Tongue (tissue), 3 donors: ENCODE results near the gene MAP4K3. TPM values are rescaled to one million over a fixed set of nuclear protein-coding genes. Genes with fewer than 3 reads are reported as not detected.

Experiments used
- DNase-seq: peaks from one replicate; pipeline ENCODE4 v3.0.0-alpha.2; 2015
- small RNA-seq: library from RNA; depleted of rRNA; stranded (forward); fragments of <200 nt; gene quantifications from one replicate; pipeline ENCODE3, GENCODE V24; 2014; ENCODE audit warnings: low replicate concordance
- total RNA-seq: library from RNA; depleted of rRNA; stranded (reverse); fragments of >200 nt; gene quantifications from one replicate; pipeline ENCODE4 v1.2.3, GENCODE V29; 2014

MAP4K3 gene
- total RNA-seq, 1 donor from 2014 or later: 72.7 TPM

- DNase-seq: no peak
Observed at GRCh38 chr2:39240758-39241157, 196.3 kb downstream of the MAP4K3 start.

GRCh38 chr2:39234754-39235153, 202.3 kb downstream of the MAP4K3 start:
- DNase-seq: no peak

- no peak for DNase-seq
Observed at GRCh38 chr2:39232141-39232540, 204.9 kb downstream of the MAP4K3 start.

GRCh38 chr2:39228413-39229209, 208.5 kb downstream of the MAP4K3 start:
- peak; percentile 25 for DNase-seq

- peak; percentile 91 for DNase-seq
Observed at GRCh38 chr2:39227628-39228412, 209.3 kb downstream of the MAP4K3 start.

GRCh38 chr2:39225567-39225966, 211.5 kb downstream of the MAP4K3 start:
- DNase-seq: no peak

GRCh38 chr2:39223909-39224308, 213.2 kb downstream of the MAP4K3 start:
- no peak for DNase-seq

GRCh38 chr2:39221459-39221858, 215.6 kb downstream of the MAP4K3 start:
- no peak for DNase-seq

GRCh38 chr2:39220136-39220535, 216.9 kb downstream of the MAP4K3 start:
- DNase-seq: no peak

- no peak for DNase-seq
Observed at GRCh38 chr2:39218391-39218790, 218.7 kb downstream of the MAP4K3 start.

GRCh38 chr2:39217192-39217550, 219.9 kb downstream of the MAP4K3 start:
- no peak for DNase-seq

GRCh38 chr2:39216346-39217191, 220.5 kb downstream of the MAP4K3 start:
- DNase-seq: no peak

GRCh38 chr2:39215545-39215944, 221.5 kb downstream of the MAP4K3 start:
- no peak for DNase-seq

GRCh38 chr2:39213015-39213414, 224.1 kb downstream of the MAP4K3 start:
- no peak for DNase-seq

- DNase-seq: no peak
Observed at GRCh38 chr2:39210846-39211245, 226.2 kb downstream of the MAP4K3 start.

GRCh38 chr2:39203382-39203781, 233.7 kb downstream of the MAP4K3 start:
- DNase-seq: no peak

GRCh38 chr2:39202639-39203369, 234.3 kb downstream of the MAP4K3 start:
- DNase-seq: no peak

Small RNAs within 50 kb of the gene (small RNA-seq; reads per million reads assigned to genes)
- not detected for gene RF00272

Other genes starting within 250 kb of the MAP4K3 start
- gene CDKL4, start 193.3 kb downstream of the MAP4K3 start, total RNA-seq: 1.8 TPM
- gene TMEM178A, start 228.6 kb upstream of the MAP4K3 start, total RNA-seq: 4.9 TPM